ENCODE data around the gene RPL18. TPM values are rescaled to one million over a fixed set of nuclear protein-coding genes. Genes with fewer than 3 reads are reported as not detected.
"Not testable (repeated sequence)": the region's sequence is repeated elsewhere in the genome, so short reads cannot be mapped to it uniquely, and the experiment has no call there.

RPL18 gene
- total RNA-seq (2014; rRNA removed; shearing (Covaris generic)): 3,072 and 3,826 TPM in 2 replicates

- in situ Hi-C loops (cut with HindIII; ENCODE audit: low sequenced_read_pairs): no loop called here
- peak; percentile 100 for DNase-seq (ENCODE audit: low spot score)
Observed at GRCh38 chr19:48618916-48619691, at the start of gene RPL18, which contains the start of gene SPHK2. Gene RPL18, minus strand, starts transcription at chr19:48619178. Its CDS starts 35 bp downstream, at chr19:48619143. Gene SPHK2, plus strand, starts transcription at chr19:48619506. Its CDS starts 1,009 bp downstream, at chr19:48620515.

GRCh38 chr19:48668761-48669160 lies 49.8 kb upstream of the RPL18 start:
- DNase-seq (ENCODE audit: low spot score): no peak
- in situ Hi-C loops (cut with HindIII; ENCODE audit: low sequenced_read_pairs): no loop called here

DNA sequence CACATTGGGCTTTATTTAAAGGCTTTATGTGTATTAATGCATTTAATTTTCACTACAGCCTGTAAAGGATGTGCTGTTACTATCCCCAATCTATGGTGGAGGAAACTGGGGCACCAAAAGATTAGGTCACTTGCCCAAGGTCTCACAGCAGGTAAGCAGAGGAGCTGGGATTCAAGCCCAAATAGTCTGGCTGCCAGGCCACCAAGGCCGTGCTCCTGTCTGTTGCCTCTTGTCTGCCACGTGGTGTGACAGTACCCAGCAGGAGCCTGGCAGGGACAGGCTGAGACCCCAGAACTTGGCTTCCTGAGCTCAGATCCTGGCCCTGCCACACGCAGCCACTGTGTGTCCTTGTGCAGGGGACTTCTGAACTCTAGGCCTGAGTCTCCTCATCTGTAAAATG lies 49.4 kb upstream of the RPL18 start:
- DNase-seq (ENCODE audit: low spot score): peak; percentile 77
- in situ Hi-C loops (cut with HindIII; ENCODE audit: low sequenced_read_pairs): no loop called here

GRCh38 chr19:48665786-48666185 lies 46.8 kb upstream of the RPL18 start:
- DNase-seq (ENCODE audit: low spot score): no peak
- in situ Hi-C loops (cut with HindIII; ENCODE audit: low sequenced_read_pairs): no loop called here

GRCh38 chr19:48664476-48664875 lies 45.5 kb upstream of the RPL18 start:
- in situ Hi-C loops (cut with HindIII; ENCODE audit: low sequenced_read_pairs): no loop called here
- no peak for DNase-seq (ENCODE audit: low spot score)

GRCh38 chr19:48663667-48664066 lies 44.7 kb upstream of the RPL18 start:
- in situ Hi-C loops (cut with HindIII; ENCODE audit: low sequenced_read_pairs): no loop called here
- no peak for DNase-seq (ENCODE audit: low spot score)

DNA sequence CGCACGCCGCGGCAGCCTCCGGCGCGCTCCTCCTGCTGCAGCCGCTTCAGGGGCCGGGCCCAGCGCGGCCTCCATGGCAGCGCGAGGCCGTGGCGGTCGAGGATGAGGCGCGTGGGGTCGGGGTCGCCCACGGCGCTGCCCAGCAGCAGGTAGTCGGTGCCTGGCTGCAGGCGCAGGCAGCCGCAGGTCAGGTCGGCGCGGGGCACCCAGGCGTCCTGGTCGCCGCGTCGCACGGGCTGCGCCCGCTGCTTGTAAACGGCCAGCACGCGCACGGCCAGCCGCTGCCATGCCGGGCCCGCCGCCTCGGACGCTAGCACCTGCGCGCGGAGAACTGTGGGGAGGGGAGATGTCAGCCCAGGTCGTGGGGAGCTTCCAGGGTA lies 42.7 kb upstream of the RPL18 start:
- in situ Hi-C loops (cut with HindIII; ENCODE audit: low sequenced_read_pairs): no loop called here
- DNase-seq (ENCODE audit: low spot score): no peak

DNA sequence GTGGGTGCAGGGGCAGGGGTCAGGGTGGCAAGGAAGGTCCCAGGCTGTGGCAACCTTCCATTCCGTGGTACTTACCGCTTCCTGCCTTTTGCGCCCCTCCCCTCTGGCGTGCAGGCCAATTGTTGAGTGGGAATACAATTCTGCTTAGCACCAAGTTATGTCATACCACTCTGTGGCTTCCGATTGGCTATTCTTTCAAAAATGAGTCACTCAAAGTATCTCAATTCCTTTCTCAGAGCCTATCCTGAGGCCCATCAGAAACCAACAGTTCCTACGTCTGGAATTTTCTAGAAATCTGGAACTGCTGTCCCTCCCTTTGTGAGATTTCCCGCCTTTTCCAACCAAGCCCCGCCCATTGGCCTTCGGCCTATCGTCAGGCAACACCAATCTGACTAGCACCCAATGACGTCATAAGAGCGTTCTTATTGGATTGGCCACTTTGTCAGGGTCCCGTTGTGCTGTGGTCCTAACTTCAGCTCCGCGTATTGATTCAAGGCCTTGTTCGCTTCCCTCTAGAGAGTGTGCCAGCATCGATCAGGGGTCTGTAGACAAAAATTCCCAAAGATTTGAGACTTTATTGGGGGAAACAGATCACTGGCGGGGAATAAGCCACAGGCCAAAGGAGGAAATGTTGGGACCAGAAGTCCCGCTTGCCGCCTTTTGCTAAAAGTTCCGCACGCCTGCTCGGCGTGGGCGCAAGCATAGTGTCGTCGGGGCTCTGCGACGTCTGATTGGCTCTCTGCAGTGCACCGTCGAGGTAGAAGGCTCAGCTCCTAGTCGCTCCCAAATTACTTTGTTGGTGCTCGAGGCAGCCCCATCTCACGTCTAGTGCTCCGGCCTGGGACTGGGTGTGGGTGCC lies 42.1 kb upstream of the RPL18 start:
- peak; percentile 95 for DNase-seq (ENCODE audit: low spot score)
- in situ Hi-C loops (cut with HindIII; ENCODE audit: low sequenced_read_pairs): no loop called here

GRCh38 chr19:48659768-48660167 lies 40.8 kb upstream of the RPL18 start:
- in situ Hi-C loops (cut with HindIII; ENCODE audit: low sequenced_read_pairs): no loop called here
- DNase-seq (ENCODE audit: low spot score): peak; percentile 58

DNA sequence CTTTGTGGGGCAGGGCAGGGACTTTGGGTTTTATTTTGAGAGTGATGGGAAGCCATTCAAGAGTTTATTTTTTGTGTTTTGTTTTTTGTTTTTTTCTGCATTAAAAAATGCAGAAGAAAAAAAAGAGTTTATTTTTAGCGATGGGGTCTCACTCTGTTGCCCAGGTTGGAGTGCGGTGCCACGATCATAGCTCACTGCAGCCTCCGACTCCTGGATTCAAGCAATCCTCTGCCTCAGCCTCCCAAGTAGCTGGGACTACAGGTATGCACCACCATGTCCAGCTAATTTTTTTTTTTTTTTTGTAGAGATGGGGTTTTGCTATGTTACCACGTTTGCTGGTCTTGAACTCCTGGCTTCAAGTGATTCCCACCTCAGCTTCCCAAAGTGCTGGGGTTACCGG lies 39.5 kb upstream of the RPL18 start:
- DNase-seq (ENCODE audit: low spot score): no peak
- in situ Hi-C loops (cut with HindIII; ENCODE audit: low sequenced_read_pairs): no loop called here

- DNase-seq (ENCODE audit: low spot score); in situ Hi-C loops (cut with HindIII; ENCODE audit: low sequenced_read_pairs): not testable (repeated sequence)
Observed at GRCh38 chr19:48657828-48658227, 38.9 kb upstream of the RPL18 start.

DNA sequence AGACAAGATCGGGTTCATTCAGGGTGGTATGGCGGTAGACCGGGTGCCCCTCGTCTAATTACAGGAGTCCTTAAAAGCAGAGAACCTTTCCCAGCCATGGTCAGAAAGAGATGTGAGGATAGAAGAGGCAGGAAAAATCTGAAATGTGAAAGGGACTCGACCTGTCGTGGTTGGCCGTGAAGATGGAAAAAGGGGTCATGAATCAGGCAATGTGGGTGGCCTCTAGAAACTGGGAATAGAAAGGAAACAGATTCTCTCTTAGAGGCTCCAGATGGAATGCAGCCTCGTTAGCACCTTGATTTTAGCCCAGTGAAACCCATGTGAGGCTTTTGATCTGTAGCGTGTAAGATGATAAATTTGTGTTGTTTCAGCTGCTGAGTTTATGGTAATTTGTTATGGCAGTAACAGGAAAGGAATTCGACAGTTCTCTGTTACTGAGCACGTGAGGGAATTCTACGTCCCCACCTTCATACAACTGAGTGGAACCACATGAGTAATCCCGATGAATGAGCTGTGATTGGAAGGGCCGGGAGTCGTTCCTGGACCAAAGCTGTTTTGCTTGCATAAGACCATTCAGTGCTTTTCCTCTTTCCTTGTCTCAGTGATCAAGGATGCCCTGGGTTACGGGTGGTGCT lies 38.0 kb upstream of the RPL18 start:
- DNase-seq (ENCODE audit: low spot score): peak; percentile 33
- in situ Hi-C loops (cut with HindIII; ENCODE audit: low sequenced_read_pairs): no loop called here

DNA sequence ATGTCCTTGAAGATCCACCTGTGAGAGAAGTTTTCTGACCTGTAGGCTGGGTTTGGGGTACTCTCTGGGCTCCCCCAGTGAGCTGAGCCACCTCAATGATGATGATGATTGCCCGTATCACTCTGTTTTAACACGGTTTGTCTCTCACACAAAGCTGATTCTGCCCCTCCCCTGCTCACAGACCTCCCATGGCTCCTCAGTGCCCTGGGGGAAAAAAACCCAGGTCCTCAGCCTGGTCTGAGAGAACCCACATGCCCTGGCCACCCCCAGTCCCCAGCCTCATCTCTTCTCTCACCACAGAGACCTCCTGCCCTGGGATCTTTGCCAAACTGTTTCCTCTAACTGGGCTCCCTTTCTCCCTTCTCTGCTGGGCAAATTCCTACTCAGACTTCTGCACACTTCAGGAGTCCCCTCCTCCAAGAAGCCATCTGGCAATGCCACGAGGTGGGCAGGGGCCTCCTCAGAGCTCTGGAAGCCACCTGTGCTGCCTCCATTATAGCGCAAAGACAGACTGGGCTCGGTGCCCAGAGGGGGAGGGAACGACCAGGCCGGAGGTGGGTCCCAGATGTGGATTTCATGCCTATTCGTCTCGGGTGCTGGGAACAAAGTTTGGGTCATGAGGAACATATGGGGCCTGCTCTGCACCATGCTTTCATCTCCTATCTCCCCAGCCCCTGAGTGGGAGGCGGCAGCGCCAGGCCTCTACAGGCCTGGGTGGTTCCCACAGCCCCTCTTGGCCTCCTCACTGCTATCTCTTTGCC lies 35.5 kb upstream of the RPL18 start:
- DNase-seq (ENCODE audit: low spot score): no peak
- in situ Hi-C loops (cut with HindIII; ENCODE audit: low sequenced_read_pairs): no loop called here

DNA sequence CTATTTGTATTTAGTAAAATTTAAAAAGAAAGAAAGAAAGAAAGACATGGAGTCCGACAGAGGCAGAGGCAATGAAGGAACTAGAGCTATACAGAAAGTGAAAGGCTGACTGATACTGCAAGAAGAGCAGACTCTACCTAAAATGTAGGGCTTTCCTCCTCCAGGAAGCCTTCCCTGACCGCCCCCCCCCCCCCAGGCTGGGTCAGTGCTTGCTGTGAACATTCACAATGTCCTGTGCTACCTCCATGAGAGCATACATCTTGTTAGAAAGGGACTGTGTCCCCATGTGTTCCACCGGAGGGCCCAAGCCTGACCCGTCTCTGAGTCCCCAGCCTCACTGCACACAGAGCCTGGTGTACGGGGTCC lies 32.7 kb upstream of the RPL18 start:
- DNase-seq (ENCODE audit: low spot score): no peak
- in situ Hi-C loops (cut with HindIII; ENCODE audit: low sequenced_read_pairs): no loop called here

GRCh38 chr19:48650974-48651682 lies 32.1 kb upstream of the RPL18 start:
- no peak for DNase-seq (ENCODE audit: low spot score)
- in situ Hi-C loops (cut with HindIII; ENCODE audit: low sequenced_read_pairs): no loop called here

DNA sequence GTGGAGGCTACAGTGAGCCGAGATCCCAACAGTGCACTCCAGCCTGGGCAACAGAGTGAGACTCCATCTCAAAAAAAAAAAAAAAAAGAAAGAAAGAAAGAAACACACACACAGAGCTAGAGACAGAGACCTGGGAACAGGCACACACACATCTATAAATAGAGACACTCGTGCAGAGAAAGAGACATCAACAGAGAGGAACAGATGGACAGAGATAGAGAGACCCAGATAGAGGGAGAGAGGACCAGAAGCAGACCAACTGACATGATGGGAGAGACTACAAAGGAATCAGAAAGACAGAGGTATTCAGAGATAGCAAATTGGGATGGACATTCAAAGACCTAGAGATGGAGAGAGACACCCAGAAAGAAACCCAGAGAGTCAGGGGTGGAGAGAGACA lies 29.2 kb upstream of the RPL18 start:
- in situ Hi-C loops (cut with HindIII; ENCODE audit: low sequenced_read_pairs): no loop called here
- peak; percentile 87 for DNase-seq (ENCODE audit: low spot score)

DNA sequence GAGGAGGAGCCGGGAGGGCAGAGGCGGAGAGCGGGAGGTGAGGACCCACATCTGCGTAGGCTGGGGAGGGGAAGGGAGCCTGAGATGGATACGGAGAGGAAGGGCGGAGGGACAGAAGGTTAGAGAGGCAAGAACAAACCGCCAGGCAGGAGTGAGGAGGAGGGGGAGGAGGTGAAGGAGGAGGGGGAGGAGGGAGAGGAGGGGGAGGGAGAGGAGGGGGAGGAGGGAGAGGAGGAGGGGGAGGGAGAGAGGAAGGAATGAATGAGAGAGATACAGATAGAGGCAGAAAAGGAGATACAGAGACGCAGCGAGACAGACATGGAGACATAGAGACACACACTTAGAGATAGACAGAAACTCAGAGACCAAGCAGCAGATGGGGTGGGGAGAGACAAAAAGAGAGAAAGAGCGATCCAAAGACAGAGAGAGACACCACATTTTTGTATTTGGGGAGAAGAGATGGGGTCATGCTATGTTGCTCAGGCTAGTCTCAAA lies 27.8 kb upstream of the RPL18 start:
- in situ Hi-C loops (cut with HindIII; ENCODE audit: low sequenced_read_pairs): no loop called here
- no peak for DNase-seq (ENCODE audit: low spot score)

GRCh38 chr19:48646001-48646721 lies 27.2 kb upstream of the RPL18 start, which contains the start of gene CA11:
Gene CA11, minus strand, starts transcription at chr19:48646187. Its CDS starts 555 bp downstream, at chr19:48645632.
- peak; percentile 96 for DNase-seq (ENCODE audit: low spot score)
- in situ Hi-C loops (cut with HindIII; ENCODE audit: low sequenced_read_pairs): no loop called here
